ENCODE data around the gene LZIC. TPM values are rescaled to one million over a fixed set of nuclear protein-coding genes. Genes with fewer than 3 reads are reported as not detected.
A peak's percentile ranks its signal among the peaks of the same experiment; 100 is the strongest.

Gene LZIC
- total RNA-seq, 1 donor from 2014 or later = 23.3 TPM

- no peak for TF ChIP-seq CTCF (IDR thresholded peaks at IDR 0.05)
- peaks cover 50% of the 10 kb centered on the region for H3K4me1 ChIP-seq
Observed at GRCh38 chr1:9889411-9889810, 53.8 kb downstream of the LZIC start.

GRCh38 chr1:9888886-9889285 is 54.3 kb downstream of the LZIC start:
- Histone ChIP-seq H3K36me3 (peaks cover 4% of the 10 kb centered on the region), H3K4me1 (peaks cover 45% of the 10 kb centered on the region), H3K4me3 (no peak overlapping the region), H3K9me3 (no peaks in the 10 kb centered on the region), H3K27ac (no peak overlapping the region), H3K27me3 (ENCODE audit: low read depth) (no peaks in the 10 kb centered on the region)
- DNase-seq (no peak), ATAC-seq (no peak)
- TF ChIP-seq CTCF (IDR thresholded peaks at IDR 0.05) = no peak
- intact Hi-C loops (cut with DNase I) = no loop called here

More at GRCh38 chr1:9889411-9889810, 53.8 kb downstream of the LZIC start:
- H3K36me3 ChIP-seq = peaks cover 4% of the 10 kb centered on the region
- intact Hi-C loops (cut with DNase I) = no loop called here
- ATAC-seq = no peak
- H3K9me3 ChIP-seq = no peaks in the 10 kb centered on the region
- no peak for DNase-seq
- peak overlapping the region; percentile 49 for H3K27ac ChIP-seq
- no peaks in the 10 kb centered on the region for H3K27me3 ChIP-seq (ENCODE audit: low read depth)
- no peak overlapping the region for H3K4me3 ChIP-seq

- peaks cover 8% of the 10 kb centered on the region for H3K36me3 ChIP-seq
- ATAC-seq = no peak
Observed at GRCh38 chr1:9887070-9887469, 56.1 kb downstream of the LZIC start.

GRCh38 chr1:9886092-9886742 is 57.0 kb downstream of the LZIC start:
- ATAC-seq (peak in 1 of 2 donors; percentile 69), DNase-seq (no peak)
- intact Hi-C loops (cut with DNase I) = no loop called here
- Histone ChIP-seq H3K9me3 (no peaks in the 10 kb centered on the region), H3K4me3 (no peak overlapping the region), H3K36me3 (peaks cover 8% of the 10 kb centered on the region), H3K4me1 (peaks cover 21% of the 10 kb centered on the region), H3K27me3 (ENCODE audit: low read depth) (no peaks in the 10 kb centered on the region), H3K27ac (no peak overlapping the region)
- TF ChIP-seq CTCF (IDR thresholded peaks at IDR 0.05) = no peak

More at GRCh38 chr1:9887070-9887469, 56.1 kb downstream of the LZIC start:
- no peak overlapping the region for H3K4me3 ChIP-seq
- no peak for TF ChIP-seq CTCF (IDR thresholded peaks at IDR 0.05)
- peaks cover 27% of the 10 kb centered on the region for H3K4me1 ChIP-seq
- DNase-seq = no peak
- no peaks in the 10 kb centered on the region for H3K9me3 ChIP-seq
- no peak overlapping the region for H3K27ac ChIP-seq
- intact Hi-C loops (cut with DNase I) = no loop called here
- no peaks in the 10 kb centered on the region for H3K27me3 ChIP-seq (ENCODE audit: low read depth)

GRCh38 chr1:9884805-9885204 is 58.4 kb downstream of the LZIC start:
- DNase-seq (no peak), ATAC-seq (no peak)
- no peak overlapping the region for H3K27ac ChIP-seq
- H3K27me3 ChIP-seq (ENCODE audit: low read depth) = no peaks in the 10 kb centered on the region
- no peak overlapping the region for H3K4me3 ChIP-seq
- TF ChIP-seq CTCF (IDR thresholded peaks at IDR 0.05) = no peak
- peaks cover 8% of the 10 kb centered on the region for H3K36me3 ChIP-seq
- no peaks in the 10 kb centered on the region for H3K9me3 ChIP-seq
- peaks cover 7% of the 10 kb centered on the region for H3K4me1 ChIP-seq
- intact Hi-C loops (cut with DNase I) = no loop called here

All from lower lobe of right lung (tissue), 2 donors.